Measurements from ENCODE around the gene INPP5D. TPM values are rescaled to one million over a fixed set of nuclear protein-coding genes. Genes with fewer than 3 reads are reported as not detected.

INPP5D gene
- polyA plus RNA-seq, 2 of the 4 experiments (the other 2 are of a cell fraction): 0.26 to 0.53 TPM

- POLR2A ChIA-PET: no interaction called here
- ATAC-seq: no peak
- 83% methylated on average over 2 of the region's 2 CpGs for WGBS (ENCODE audit: missing lambda C conversion rate)
Measured at GRCh38 chr2:233120459-233120858, 60.3 kb downstream of the INPP5D start.

GRCh38 chr2:233121856-233122255 lies 61.7 kb downstream of the INPP5D start:
- no peak overlapping the region for H3K4me3 ChIP-seq
- no peak for TF ChIP-seq ELK1 (IDR thresholded peaks at IDR 0.05; ENCODE audit: low read depth, low read length)
- TF ChIP-seq TP53 (CRISPR knock-in tag; IDR thresholded peaks at IDR 0.05): no peak
- no peak for TF ChIP-seq RFX5 (IDR thresholded peaks at IDR 0.05)
- TF ChIP-seq ZC3H11A (IDR thresholded peaks at IDR 0.05): no peak
- no peak for TF ChIP-seq MAX (IDR thresholded peaks at IDR 0.05)
- TF ChIP-seq RCOR1 (IDR thresholded peaks at IDR 0.05; ENCODE audit: low read depth, low read length): no peak
- no peak for TF ChIP-seq SREBF2 (IDR thresholded peaks at IDR 0.05)
- TF ChIP-seq REST (IDR thresholded peaks at IDR 0.05): no peak
- TF ChIP-seq CHD2 (IDR thresholded peaks at IDR 0.05; ENCODE audit: low read length, partially characterized antibody): no peak
- no peak for TF ChIP-seq FOSL2 (IDR thresholded peaks at IDR 0.05)
- no peak for TF ChIP-seq FOSL2 (CRISPR knock-in tag; IDR thresholded peaks at IDR 0.05)
- TF ChIP-seq FOSB (CRISPR knock-in tag; IDR thresholded peaks at IDR 0.05): no peak
- H3K9me3 ChIP-seq: no peaks in the 10 kb centered on the region
- CTCF ChIA-PET: interaction anchor here (1.3 kb wide), 1 partner anchor 32 kb away, joined by 3 read pairs; no protein-coding TSS in a partner anchor
- POLR2A ChIA-PET: no interaction called here
- WGBS (ENCODE audit: missing lambda C conversion rate): 73% methylated on average over 13 of the region's 13 CpGs
- DNase-seq (ENCODE audit: low read depth in 1 of 2, low spot score in 1 of 2): no peak
- no peaks in the 10 kb centered on the region for H3K4me1 ChIP-seq
- H3K27ac ChIP-seq: no peak overlapping the region
- no peak for FAIRE-seq
- ATAC-seq: no peak
- H3K4me2 ChIP-seq: no peak overlapping the region

More at GRCh38 chr2:233120459-233120858, 60.3 kb downstream of the INPP5D start:
- CTCF ChIA-PET: interaction anchor here (1.1 kb wide), 1 partner anchor 9 kb away, joined by 3 read pairs; no protein-coding TSS in a partner anchor
- no peak overlapping the region for H3K27ac ChIP-seq
- H3K4me3 ChIP-seq: no peak overlapping the region
- DNase-seq (ENCODE audit: low read depth in 1 of 2, low spot score in 1 of 2): no peak
- TF ChIP-seq RFX5 (IDR thresholded peaks at IDR 0.05) (no peak), HES2 (IDR thresholded peaks at IDR 0.05) (no peak), GATA3 (IDR thresholded peaks at IDR 0.05; ENCODE audit: borderline replicate concordance) (no peak), TP53 (CRISPR knock-in tag; IDR thresholded peaks at IDR 0.05) (no peak), ZSCAN20 (CRISPR knock-in tag; IDR thresholded peaks at IDR 0.05) (no peak), CBX8 (IDR thresholded peaks at IDR 0.05) (no peak), BCL3 (IDR thresholded peaks at IDR 0.05) (no peak), MAZ (IDR thresholded peaks at IDR 0.05; ENCODE audit: borderline replicate concordance, low read depth, low read length) (no peak), HDAC2 (IDR thresholded peaks at IDR 0.05) (no peak), NFE2L2 (conservative IDR thresholded peaks at IDR 0.05; ENCODE audit: low read length) (no peak), NPAS2 (CRISPR knock-in tag; IDR thresholded peaks at IDR 0.05; ENCODE audit: borderline replicate concordance) (no peak), HOXA7 (CRISPR knock-in tag; IDR thresholded peaks at IDR 0.05) (no peak), PHF8 (IDR thresholded peaks at IDR 0.05; ENCODE audit: borderline replicate concordance, low read depth) (no peak), E2F6 (IDR thresholded peaks at IDR 0.05; ENCODE audit: borderline replicate concordance, low read depth) (no peak), CHD2 (IDR thresholded peaks at IDR 0.05; ENCODE audit: low read length, partially characterized antibody) (no peak)
- no peaks in the 10 kb centered on the region for H3K4me1 ChIP-seq
- no peak for FAIRE-seq
- no peaks in the 10 kb centered on the region for H3K9me3 ChIP-seq
- H3K4me2 ChIP-seq: no peak overlapping the region

Data from A549 (cell line).